Measurements from ENCODE around the gene LRMDA.

DNA sequence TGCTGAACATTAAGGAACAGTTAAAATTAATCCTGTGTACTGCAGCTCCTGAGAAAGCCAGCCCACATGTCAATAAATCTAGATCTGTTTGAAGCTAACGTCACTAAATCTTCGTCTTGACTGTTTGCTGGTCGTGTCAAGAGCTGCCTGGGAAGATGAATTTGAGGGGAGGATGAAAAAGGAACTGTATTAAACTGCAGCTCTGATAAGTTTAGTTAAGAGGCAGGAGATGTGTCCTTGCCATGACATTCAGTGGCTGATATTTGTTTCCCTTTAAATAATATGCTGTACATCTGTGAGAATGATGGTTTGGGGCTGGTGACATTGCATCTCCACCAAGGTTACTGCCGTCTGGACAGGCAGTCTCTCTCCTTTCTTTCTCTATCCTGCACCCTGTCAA, 435.3 kb downstream of the LRMDA start:
- TF ChIP-seq, protein P1, sequence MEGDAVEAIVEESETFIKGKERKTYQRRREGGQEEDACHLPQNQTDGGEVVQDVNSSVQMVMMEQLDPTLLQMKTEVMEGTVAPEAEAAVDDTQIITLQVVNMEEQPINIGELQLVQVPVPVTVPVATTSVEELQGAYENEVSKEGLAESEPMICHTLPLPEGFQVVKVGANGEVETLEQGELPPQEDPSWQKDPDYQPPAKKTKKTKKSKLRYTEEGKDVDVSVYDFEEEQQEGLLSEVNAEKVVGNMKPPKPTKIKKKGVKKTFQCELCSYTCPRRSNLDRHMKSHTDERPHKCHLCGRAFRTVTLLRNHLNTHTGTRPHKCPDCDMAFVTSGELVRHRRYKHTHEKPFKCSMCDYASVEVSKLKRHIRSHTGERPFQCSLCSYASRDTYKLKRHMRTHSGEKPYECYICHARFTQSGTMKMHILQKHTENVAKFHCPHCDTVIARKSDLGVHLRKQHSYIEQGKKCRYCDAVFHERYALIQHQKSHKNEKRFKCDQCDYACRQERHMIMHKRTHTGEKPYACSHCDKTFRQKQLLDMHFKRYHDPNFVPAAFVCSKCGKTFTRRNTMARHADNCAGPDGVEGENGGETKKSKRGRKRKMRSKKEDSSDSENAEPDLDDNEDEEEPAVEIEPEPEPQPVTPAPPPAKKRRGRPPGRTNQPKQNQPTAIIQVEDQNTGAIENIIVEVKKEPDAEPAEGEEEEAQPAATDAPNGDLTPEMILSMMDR (IDR thresholded peaks at IDR 0.05), result no peak
- no peak for TF ChIP-seq POLR2A (IDR thresholded peaks at IDR 0.05)
- no peak for TF ChIP-seq EP300 (IDR thresholded peaks at IDR 0.05)
